ENCODE measurements around the gene CD28.

The CD28 gene

DNA sequence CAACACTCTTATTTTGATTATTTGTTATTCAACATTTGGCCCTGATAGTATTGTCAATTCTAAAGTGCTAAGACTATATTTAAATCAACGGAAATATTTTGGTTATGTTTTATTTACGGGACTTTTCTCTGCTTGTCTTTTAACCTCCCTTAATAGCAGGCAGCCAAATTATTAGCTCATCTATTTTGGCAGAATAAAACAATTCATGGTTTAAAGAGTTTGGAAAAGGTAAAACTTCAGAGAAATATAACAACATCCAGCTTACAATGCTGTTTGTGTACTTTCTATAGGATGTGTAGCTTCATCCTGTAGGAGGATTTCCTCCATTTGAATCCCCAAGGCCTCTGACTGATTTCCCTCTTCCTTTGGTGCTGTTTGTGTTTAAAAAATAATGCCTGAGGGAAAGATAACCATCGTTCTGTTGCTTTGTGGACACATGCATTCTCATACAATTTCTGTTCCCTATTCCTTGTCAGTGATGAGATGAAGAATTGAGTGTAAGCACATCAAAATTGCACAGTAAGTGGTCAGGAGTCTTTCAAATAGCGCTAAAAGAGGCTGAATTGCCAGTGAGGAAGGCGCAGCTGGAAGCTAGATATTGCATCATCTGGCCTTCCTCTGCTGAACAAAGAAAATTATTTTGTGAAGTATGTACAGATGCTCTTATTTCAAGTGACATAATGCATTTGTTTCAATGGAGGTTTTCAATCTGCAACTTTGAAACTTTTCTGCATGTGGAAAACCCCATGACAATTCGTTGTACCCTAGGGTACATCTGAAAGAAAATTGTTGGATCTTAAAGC is 80.3 kb downstream of the CD28 start:
- DNase-seq, result no peak

- no peak for DNase-seq
Observed at GRCh38 chr2:203787979-203788378, 81.5 kb downstream of the CD28 start.

Measured in NCI-H446 (cell line).